Nephron (organoid): ENCODE data around the gene SMG6.

ENCODE experiments used
- H3K27ac Mint-ChIP-seq, 3 experiments: 2 replicates each; pipeline ENCODE4 v1.8.0; 2020; ENCODE audit warnings: mixed read lengths in 3 of 3, mild to moderate bottlenecking in 2 of 3, moderate library complexity in 1 of 3
- H3K27me3 Mint-ChIP-seq: 2 replicates; pipeline ENCODE4 v1.8.0; 2021; ENCODE audit warnings: low read depth, mild to moderate bottlenecking, moderate library complexity, mixed read lengths
- H3K36me3 Mint-ChIP-seq: 2 replicates; pipeline ENCODE4 v1.8.0; 2020; ENCODE audit warnings: low read depth, mixed read lengths
- H3K4me1 Mint-ChIP-seq: 2 replicates; pipeline ENCODE4 v1.8.0; 2020; ENCODE audit warnings: mixed read lengths
- H3K4me3 Mint-ChIP-seq, 3 experiments: 2 replicates each; pipeline ENCODE4 v1.8.0; 2020; ENCODE audit warnings: mild to moderate bottlenecking in 3 of 3, mixed read lengths in 3 of 3, moderate library complexity in 2 of 3
- H3K9me3 Mint-ChIP-seq: 2 replicates; pipeline ENCODE4 v1.8.0; 2020; ENCODE audit warnings: mixed read lengths
- CTCF ChIP-seq, 3 experiments: fragments of 200-600 bp; sonication (generic); IDR thresholded peaks; one replicate each; pipeline ENCODE4 v1.5.0; 2021; ENCODE audit warnings: antibody characterized with exemption in 3 of 3; ENCODE audit not compliant: unreplicated experiment in 3 of 3

The SMG6 gene

GRCh38 chr17:2028234-2028614 lies 275.4 kb downstream of the SMG6 start:
- Mint-ChIP-seq H3K36me3 (no peaks in the 10 kb centered on the region), H3K9me3 (peaks cover 3% of the 10 kb centered on the region), H3K4me1 (peaks cover 15% of the 10 kb centered on the region), H3K27ac (no peak overlapping the region), H3K27me3 (peaks cover 48% of the 10 kb centered on the region), H3K4me3 (peak overlapping the region; percentile 67 to 83 (median 80))
- no peak for TF ChIP-seq CTCF (IDR thresholded peaks at IDR 0.05; ENCODE audit: unreplicated experiment in 3 of 3)

- Mint-ChIP-seq H3K27ac (no peak overlapping the region), H3K9me3 (peaks cover 3% of the 10 kb centered on the region), H3K36me3 (no peaks in the 10 kb centered on the region), H3K4me1 (peaks cover 15% of the 10 kb centered on the region), H3K4me3 (peak overlapping the region; percentile 57 to 69 (median 60)), H3K27me3 (peaks cover 54% of the 10 kb centered on the region)
- no peak for TF ChIP-seq CTCF (IDR thresholded peaks at IDR 0.05; ENCODE audit: unreplicated experiment in 3 of 3)
Observed at GRCh38 chr17:2027528-2028233, 275.9 kb downstream of the SMG6 start.

- H3K4me3 Mint-ChIP-seq, result peak overlapping the region; percentile 81 to 82 (median 82)
- H3K36me3 Mint-ChIP-seq, result no peaks in the 10 kb centered on the region
- H3K27ac Mint-ChIP-seq, result peak overlapping the region in 2 of 3 experiments; percentile 3 to 74
- H3K27me3 Mint-ChIP-seq, result peaks cover 68% of the 10 kb centered on the region
- H3K9me3 Mint-ChIP-seq, result peaks cover 3% of the 10 kb centered on the region
- peaks cover 12% of the 10 kb centered on the region for H3K4me1 Mint-ChIP-seq
- peak; percentile 70 to 77 (median 72) for TF ChIP-seq CTCF (IDR thresholded peaks at IDR 0.05; ENCODE audit: unreplicated experiment in 3 of 3)
Observed at GRCh38 chr17:2025622-2026309, 277.8 kb downstream of the SMG6 start.

- H3K36me3 Mint-ChIP-seq, result no peaks in the 10 kb centered on the region
- H3K27ac Mint-ChIP-seq, result peak within 1 kb of the TSS in 2 of 3 experiments; percentile 3 to 74
- peaks cover 3% of the 10 kb centered on the region for H3K9me3 Mint-ChIP-seq
- peaks cover 6% of the 10 kb centered on the region for H3K4me1 Mint-ChIP-seq
- H3K27me3 Mint-ChIP-seq, result peaks cover 74% of the 10 kb centered on the region
- peak within 1 kb of the TSS; percentile 82 to 85 (median 83) for H3K4me3 Mint-ChIP-seq
- TF ChIP-seq CTCF (IDR thresholded peaks at IDR 0.05; ENCODE audit: unreplicated experiment in 3 of 3), result no peak
Observed at GRCh38 chr17:2025220-2025621, 278.4 kb downstream of the SMG6 start, which contains the start of gene RTN4RL1. RTN4RL1 (minus strand) TSS chr17:2025334; CDS start chr17:2024865, 469 bp downstream.

- H3K9me3 Mint-ChIP-seq, result peaks cover 3% of the 10 kb centered on the region
- peaks cover 79% of the 10 kb centered on the region for H3K27me3 Mint-ChIP-seq
- no peak overlapping the region for H3K27ac Mint-ChIP-seq
- TF ChIP-seq CTCF (IDR thresholded peaks at IDR 0.05; ENCODE audit: unreplicated experiment in 3 of 3), result no peak
- H3K4me1 Mint-ChIP-seq, result peaks cover 6% of the 10 kb centered on the region
- peak overlapping the region; percentile 82 to 85 (median 83) for H3K4me3 Mint-ChIP-seq
- no peaks in the 10 kb centered on the region for H3K36me3 Mint-ChIP-seq
Observed at GRCh38 chr17:2024572-2025219, 278.9 kb downstream of the SMG6 start.
